HG03521 (cell line): ENCODE results near the gene USP3.

Experiments
- ATAC-seq: cut with Tn5 transposase; IDR thresholded peaks from one replicate; pipeline ENCODE4 v1.9.1; 2021; ENCODE audit warnings: mild to moderate bottlenecking, moderate library complexity; ENCODE audit not compliant: unreplicated experiment

The USP3 gene

GRCh38 chr15:63582718-63583426 lies 78.5 kb downstream of the USP3 start:
- no peak for ATAC-seq

GRCh38 chr15:63586790-63587189 lies 82.4 kb downstream of the USP3 start:
- ATAC-seq = no peak

- no peak for ATAC-seq
These were observed 83.1 kb downstream of the USP3 start for GRCh38 chr15:63587527-63587926.

GRCh38 chr15:63588826-63589225 lies 84.4 kb downstream of the USP3 start:
- no peak for ATAC-seq

- no peak for ATAC-seq
These were observed 89.6 kb downstream of the USP3 start for GRCh38 chr15:63593705-63594671.

GRCh38 chr15:63595065-63595464 lies 90.7 kb downstream of the USP3 start:
- no peak for ATAC-seq

GRCh38 chr15:63595688-63596087 lies 91.3 kb downstream of the USP3 start:
- no peak for ATAC-seq

GRCh38 chr15:63596676-63597037 lies 92.3 kb downstream of the USP3 start:
- no peak for ATAC-seq

GRCh38 chr15:63597038-63597790 lies 92.8 kb downstream of the USP3 start, which contains the start of gene FBXL22:
TSS of gene FBXL22 (plus strand) at chr15:63597387. CDS start at chr15:63597393, 6 bp downstream.
- ATAC-seq = no peak

GRCh38 chr15:63597821-63598220 lies 93.4 kb downstream of the USP3 start:
- ATAC-seq = no peak

GRCh38 chr15:63598473-63599400 lies 94.3 kb downstream of the USP3 start:
- ATAC-seq = no peak

GRCh38 chr15:63599401-63600000 lies 95.1 kb downstream of the USP3 start:
- ATAC-seq = no peak

- no peak for ATAC-seq
These were observed 95.7 kb downstream of the USP3 start for GRCh38 chr15:63600001-63600615.

GRCh38 chr15:63600616-63601025 lies 96.2 kb downstream of the USP3 start:
- ATAC-seq = peak; percentile 80

- ATAC-seq = peak; percentile 15
These were observed 96.8 kb downstream of the USP3 start for GRCh38 chr15:63601026-63601703.

- no peak for ATAC-seq
These were observed 97.4 kb downstream of the USP3 start for GRCh38 chr15:63601704-63602185.

- no peak for ATAC-seq
These were observed 98.2 kb downstream of the USP3 start for GRCh38 chr15:63602595-63602994.

GRCh38 chr15:63603516-63603915 lies 99.1 kb downstream of the USP3 start:
- no peak for ATAC-seq

GRCh38 chr15:63604281-63604680 lies 99.9 kb downstream of the USP3 start:
- no peak for ATAC-seq
